Osteoblast (primary cell): ENCODE measurements around the gene FAM151B. TPM values are rescaled to one million over a fixed set of nuclear protein-coding genes. Genes with fewer than 3 reads are reported as not detected.

Experiments used
- DNase-seq: peaks from one replicate; pipeline ENCODE4 v3.0.0; 2011; ENCODE audit warnings: low spot score, mixed read lengths; ENCODE audit not compliant: insufficient read length; ENCODE audit errors: missing footprints
- H2AFZ ChIP-seq: 2 replicates; pipeline ENCODE4 v1.6.0; 2011; ENCODE audit warnings: mild to moderate bottlenecking, low read length
- H3K27ac ChIP-seq: 2 replicates; pipeline ENCODE4 v1.5.1; 2011; ENCODE audit warnings: mild to moderate bottlenecking, low read depth, low read length, moderate library complexity
- H3K27me3 ChIP-seq: 2 replicates; pipeline ENCODE4 v1.6.0; 2012; ENCODE audit warnings: mild to moderate bottlenecking, control low read depth, inconsistent platforms, low read length, moderate library complexity; ENCODE audit not compliant: insufficient read depth
- H3K36me3 ChIP-seq: 2 replicates; pipeline ENCODE4 v1.5.1; 2011; ENCODE audit warnings: mild to moderate bottlenecking, low read length, control low read depth, moderate library complexity; ENCODE audit not compliant: insufficient read depth
- H3K4me1 ChIP-seq: 2 replicates; pipeline ENCODE4 v1.5.1; 2011; ENCODE audit warnings: mild to moderate bottlenecking, low read length, control low read depth, moderate library complexity; ENCODE audit not compliant: insufficient read depth
- H3K4me2 ChIP-seq: 2 replicates; pipeline ENCODE4 v1.6.0; 2011; ENCODE audit warnings: mild to moderate bottlenecking, low read length; ENCODE audit not compliant: insufficient read depth
- H3K4me3 ChIP-seq: fragments of 200-600 bp; sonication (generic); 3 replicates; pipeline ENCODE4 v1.5.1; 2012; ENCODE audit warnings: mild to moderate bottlenecking, low read length, inconsistent platforms; ENCODE audit not compliant: insufficient read depth
- H3K79me2 ChIP-seq: 2 replicates; pipeline ENCODE4 v1.6.0; 2012; ENCODE audit warnings: mild to moderate bottlenecking, low read length, control low read depth, inconsistent platforms; ENCODE audit not compliant: insufficient read depth
- H3K9me3 ChIP-seq: 2 replicates; pipeline ENCODE4 v1.5.1; 2011; ENCODE audit warnings: low read depth, low read length, control low read depth
- H4K20me1 ChIP-seq: 2 replicates; pipeline ENCODE4 v1.6.0; 2012; ENCODE audit warnings: mild to moderate bottlenecking, low read length, control low read depth; ENCODE audit not compliant: insufficient read depth
- total RNA-seq: library from RNA; depleted of rRNA; stranded (reverse); fragments of >200 nt; gene quantifications from 2 replicates; pipeline ENCODE4 v1.2.3, GENCODE V29; 2012
- TF ChIP-seq, protein P1 (sequence below): IDR thresholded peaks from 2 replicates; pipeline ENCODE4 v1.5.1; 2011; ENCODE audit warnings: mild to moderate bottlenecking, low read depth, low read length, moderate library complexity; ENCODE audit errors: extremely low read depth

FAM151B gene, protein sequence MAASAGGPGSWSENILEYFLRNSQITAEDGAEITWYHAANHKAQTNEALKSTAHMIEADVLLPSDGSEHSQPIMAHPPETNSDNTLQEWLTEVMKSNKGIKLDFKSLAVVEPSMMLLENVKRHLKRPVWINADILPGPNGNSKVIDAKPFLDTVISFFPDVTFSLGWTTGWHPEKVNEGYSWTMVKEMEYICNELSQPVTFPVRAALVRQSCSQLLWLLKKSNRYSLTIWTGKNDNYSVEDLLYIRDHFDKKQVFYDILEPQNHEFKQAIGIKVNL
- 13.0 and 19.2 TPM in 2 replicates for total RNA-seq

DNA sequence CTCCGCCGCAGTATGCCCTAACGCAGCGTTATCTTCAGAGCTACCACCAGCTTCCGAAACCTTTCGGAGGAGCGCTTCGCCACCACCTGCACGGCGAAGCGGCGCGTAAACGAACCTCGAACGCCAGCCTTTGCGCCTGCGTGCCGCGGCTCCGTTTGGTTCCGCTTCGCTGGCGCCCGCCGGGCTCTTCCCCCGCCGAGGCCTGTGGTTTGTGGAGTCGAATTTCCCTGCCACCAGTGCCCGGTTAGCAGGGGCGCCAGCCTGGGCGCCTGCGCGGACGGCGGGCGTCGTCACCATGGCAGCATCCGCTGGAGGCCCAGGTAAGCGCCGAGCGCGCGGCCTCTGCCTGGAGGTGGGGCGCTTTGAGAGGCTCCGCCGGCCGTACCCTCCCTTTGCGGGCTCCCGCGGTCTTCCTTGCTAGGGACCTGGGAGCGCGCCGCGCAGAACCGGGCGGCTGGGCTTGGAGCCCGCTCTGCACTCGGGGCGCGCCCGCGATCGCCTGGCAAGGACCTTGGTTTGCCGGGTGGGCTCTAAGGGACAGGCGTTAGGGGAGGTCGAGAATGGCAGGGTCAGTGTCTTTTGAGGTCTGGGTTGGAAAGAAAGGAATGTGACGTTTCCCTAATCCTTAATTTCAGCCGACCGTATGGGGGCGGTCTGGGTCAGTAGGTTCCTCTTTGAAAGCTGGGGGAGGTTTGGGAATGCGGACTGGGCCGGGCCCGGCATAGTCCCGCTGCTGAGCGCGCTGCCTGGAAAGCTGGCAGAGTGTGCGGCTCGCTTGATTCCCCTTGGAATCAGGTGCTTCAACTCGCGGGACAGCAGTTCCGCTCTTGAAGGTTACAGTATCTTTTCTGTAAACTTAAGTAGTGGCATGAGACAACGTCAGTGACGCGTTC is at the start of gene FAM151B:
TSS of gene FAM151B (plus strand) at position 272 of the 893 bp plus-strand sequence. CDS start at position 296, 24 bp downstream.
- Histone ChIP-seq H3K9me3 (no peaks in the 10 kb centered on the region), H3K4me2 (peak within 1 kb of the TSS; percentile 92), H3K4me3 (peak within 1 kb of the TSS; percentile 94), H3K36me3 (peaks cover 16% of the 10 kb centered on the region), H3K27me3 (no peaks in the 10 kb centered on the region), H3K79me2 (peaks cover 4% of the 10 kb centered on the region), H4K20me1 (no peaks in the 10 kb centered on the region), H3K4me1 (peaks cover 10% of the 10 kb centered on the region), H2AFZ (peak within 1 kb of the TSS; percentile 97), H3K27ac (peak within 1 kb of the TSS; percentile 66)
- TF ChIP-seq, protein P1, sequence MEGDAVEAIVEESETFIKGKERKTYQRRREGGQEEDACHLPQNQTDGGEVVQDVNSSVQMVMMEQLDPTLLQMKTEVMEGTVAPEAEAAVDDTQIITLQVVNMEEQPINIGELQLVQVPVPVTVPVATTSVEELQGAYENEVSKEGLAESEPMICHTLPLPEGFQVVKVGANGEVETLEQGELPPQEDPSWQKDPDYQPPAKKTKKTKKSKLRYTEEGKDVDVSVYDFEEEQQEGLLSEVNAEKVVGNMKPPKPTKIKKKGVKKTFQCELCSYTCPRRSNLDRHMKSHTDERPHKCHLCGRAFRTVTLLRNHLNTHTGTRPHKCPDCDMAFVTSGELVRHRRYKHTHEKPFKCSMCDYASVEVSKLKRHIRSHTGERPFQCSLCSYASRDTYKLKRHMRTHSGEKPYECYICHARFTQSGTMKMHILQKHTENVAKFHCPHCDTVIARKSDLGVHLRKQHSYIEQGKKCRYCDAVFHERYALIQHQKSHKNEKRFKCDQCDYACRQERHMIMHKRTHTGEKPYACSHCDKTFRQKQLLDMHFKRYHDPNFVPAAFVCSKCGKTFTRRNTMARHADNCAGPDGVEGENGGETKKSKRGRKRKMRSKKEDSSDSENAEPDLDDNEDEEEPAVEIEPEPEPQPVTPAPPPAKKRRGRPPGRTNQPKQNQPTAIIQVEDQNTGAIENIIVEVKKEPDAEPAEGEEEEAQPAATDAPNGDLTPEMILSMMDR, result peak; percentile 22
- peak; percentile 97 for DNase-seq

DNA sequence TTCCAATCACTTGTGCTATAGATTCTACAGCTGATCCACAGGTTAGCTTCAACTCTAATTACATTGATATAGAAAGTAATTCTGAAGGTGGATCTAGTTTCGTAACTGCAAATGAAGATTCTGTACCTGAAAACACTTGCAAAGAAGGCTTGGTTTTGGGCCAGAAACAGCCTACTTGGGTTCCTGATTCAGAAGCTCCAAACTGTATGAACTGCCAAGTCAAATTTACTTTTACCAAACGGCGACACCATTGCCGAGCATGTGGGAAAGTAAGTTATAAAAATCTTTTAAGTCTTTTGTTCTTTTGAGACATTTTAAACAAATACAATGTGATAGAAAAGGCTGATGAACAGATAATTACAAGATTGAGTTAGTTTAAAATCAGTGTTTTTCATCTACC is 49.2 kb upstream of the FAM151B start:
- DNase-seq, result no peak
- H3K36me3 ChIP-seq, result peaks cover 40% of the 10 kb centered on the region
- no peak overlapping the region for H3K4me3 ChIP-seq

DNA sequence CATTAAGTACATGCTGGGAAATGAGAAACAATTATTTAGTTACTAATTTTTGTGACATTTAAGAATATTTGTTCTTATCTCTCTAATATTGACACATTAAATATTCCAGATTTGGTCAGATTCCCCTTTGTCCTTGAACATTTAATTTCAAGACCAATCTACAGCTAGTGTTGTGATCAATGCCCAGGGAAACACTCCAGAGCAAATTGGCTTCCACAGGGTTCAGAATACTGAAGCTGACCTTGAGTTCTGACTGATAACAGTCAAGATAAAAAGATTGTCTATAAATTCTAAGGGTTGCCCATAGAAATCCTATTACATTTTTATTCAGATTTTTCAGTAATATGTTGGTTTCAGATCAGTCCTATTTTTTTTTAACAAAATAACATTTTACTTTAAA is 48.7 kb upstream of the FAM151B start:
- no peak for DNase-seq
- Histone ChIP-seq H3K79me2 (peaks cover 6% of the 10 kb centered on the region), H3K4me2 (no peak overlapping the region), H3K9me3 (no peaks in the 10 kb centered on the region), H2AFZ (no peak overlapping the region), H3K4me1 (no peaks in the 10 kb centered on the region), H3K27ac (no peak overlapping the region), H3K4me3 (no peak overlapping the region), H3K36me3 (peaks cover 42% of the 10 kb centered on the region), H3K27me3 (no peaks in the 10 kb centered on the region), H4K20me1 (no peaks in the 10 kb centered on the region)
- TF ChIP-seq, protein P1, result no peak

More for the DNA sequence above, 49.2 kb upstream of the FAM151B start:
- Histone ChIP-seq H3K27me3 (no peaks in the 10 kb centered on the region), H3K79me2 (peaks cover 6% of the 10 kb centered on the region), H2AFZ (no peak overlapping the region), H3K27ac (no peak overlapping the region), H3K9me3 (no peaks in the 10 kb centered on the region), H4K20me1 (no peaks in the 10 kb centered on the region), H3K4me2 (no peak overlapping the region), H3K4me1 (no peaks in the 10 kb centered on the region)
- TF ChIP-seq, protein P1, result no peak

DNA sequence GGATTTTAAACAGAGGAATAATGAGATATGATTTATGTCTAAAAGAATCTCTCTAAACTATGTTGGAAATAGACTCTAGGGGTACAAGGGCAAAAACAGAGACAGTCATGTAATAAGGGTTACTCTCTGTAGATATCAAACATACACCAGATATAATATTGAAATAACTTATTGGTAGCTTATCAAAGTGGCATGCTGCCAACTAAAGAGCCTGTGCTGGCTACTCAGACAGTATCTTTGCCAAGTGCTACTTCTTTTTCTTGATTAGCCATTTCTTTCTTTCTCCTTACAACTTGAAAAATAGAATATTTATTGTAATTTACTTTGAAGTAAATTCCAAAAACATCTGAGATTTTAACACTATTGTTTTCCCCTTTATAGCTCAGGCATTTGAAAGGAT is 45.2 kb upstream of the FAM151B start:
- no peak overlapping the region for H3K4me3 ChIP-seq
- no peaks in the 10 kb centered on the region for H3K9me3 ChIP-seq
- H3K79me2 ChIP-seq, result peaks cover 4% of the 10 kb centered on the region
- H4K20me1 ChIP-seq, result no peaks in the 10 kb centered on the region
- H3K36me3 ChIP-seq, result peaks cover 44% of the 10 kb centered on the region
- no peak overlapping the region for H3K27ac ChIP-seq
- H3K4me1 ChIP-seq, result no peaks in the 10 kb centered on the region
- DNase-seq, result no peak
- TF ChIP-seq, protein P1, result no peak
- no peak overlapping the region for H2AFZ ChIP-seq
- no peak overlapping the region for H3K4me2 ChIP-seq
- no peaks in the 10 kb centered on the region for H3K27me3 ChIP-seq
